IPS DF 6.9 (cell line): ENCODE measurements around the gene KHDRBS2.

Experiments
- DNase-seq: peaks from one replicate; pipeline ENCODE4 v3.0.0-alpha.2; 2013; ENCODE audit warnings: low read depth, low spot score
- H3K27ac ChIP-seq: one replicate; pipeline ENCODE4 v1.5.1; 2013; ENCODE audit warnings: low read length, control low read depth
- H3K27me3 ChIP-seq: 2 replicates; pipeline ENCODE4 v1.6.1; 2013; ENCODE audit warnings: mild to moderate bottlenecking, low read length; ENCODE audit not compliant: control insufficient read depth, insufficient read depth
- H3K36me3 ChIP-seq: 2 replicates; pipeline ENCODE4 v1.6.1; 2013; ENCODE audit warnings: low read length; ENCODE audit not compliant: control insufficient read depth, insufficient read depth
- H3K4me1 ChIP-seq: 2 replicates; pipeline ENCODE4 v1.6.1; 2013; ENCODE audit warnings: low read length; ENCODE audit not compliant: control insufficient read depth, insufficient read depth
- H3K4me3 ChIP-seq: 2 replicates; pipeline ENCODE4 v1.5.1; 2013; ENCODE audit warnings: mild to moderate bottlenecking, low read length
- H3K9me3 ChIP-seq: 2 replicates; pipeline ENCODE4 v1.6.1; 2013; ENCODE audit warnings: low read length, inconsistent platforms; ENCODE audit not compliant: control insufficient read depth, insufficient read depth
- WGBS: extraction: QIAGEN DNeasy Blood & Tissue Kit; methylation state at CpG from one replicate; pipeline ENCODE4 v1.1.7; 2013; ENCODE audit warnings: mixed read lengths, missing lambda C conversion rate; ENCODE audit not compliant: insufficient read length, insufficient coverage; 5-methylcytosine and 5-hydroxymethylcytosine counted together

KHDRBS2 gene

DNA sequence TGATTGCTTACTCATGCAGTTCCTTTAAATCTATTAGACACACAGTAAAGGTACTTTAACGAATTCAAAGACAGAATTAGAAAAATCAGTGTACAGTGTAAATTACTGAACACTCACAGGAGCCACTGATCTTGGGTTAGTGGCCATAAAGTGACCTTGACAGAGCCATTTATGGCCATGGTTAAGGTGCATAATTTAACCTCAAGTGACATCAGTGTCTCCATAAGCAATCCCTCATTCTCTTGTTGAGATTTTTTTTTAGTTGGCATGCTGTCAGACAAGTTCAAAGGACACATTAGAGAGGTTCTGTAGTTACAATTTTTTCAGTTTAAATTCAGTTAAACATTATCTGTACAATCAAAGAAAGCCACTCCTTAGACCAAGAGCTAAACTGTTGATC, 334.4 kb downstream of the KHDRBS2 start:
- Histone ChIP-seq H3K36me3 (no peaks in the 10 kb centered on the region), H3K27ac (no peak overlapping the region), H3K27me3 (no peaks in the 10 kb centered on the region), H3K9me3 (no peaks in the 10 kb centered on the region), H3K4me3 (no peak overlapping the region), H3K4me1 (no peaks in the 10 kb centered on the region)
- WGBS: no CpG with 5 or more reads among the region's 1 CpG
- DNase-seq: no peak

DNA sequence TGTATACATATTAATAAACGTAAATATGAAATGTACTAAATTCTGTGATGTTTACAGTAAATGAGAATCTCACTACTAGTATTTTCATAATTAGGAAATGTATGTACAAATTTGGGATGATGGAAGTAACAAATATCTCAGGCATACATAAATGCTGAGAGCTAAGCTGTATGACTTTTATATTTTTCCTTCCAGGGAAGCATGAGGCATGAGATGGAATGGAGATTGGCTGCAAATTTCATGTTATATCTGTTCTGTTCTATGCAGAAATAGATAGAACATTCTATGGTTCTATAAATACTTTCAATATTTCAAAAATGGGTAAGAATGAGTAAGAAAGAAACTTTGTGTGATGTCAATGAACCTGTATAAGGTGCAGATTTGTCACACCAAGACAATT, 335.2 kb downstream of the KHDRBS2 start:
- H3K36me3 ChIP-seq: no peaks in the 10 kb centered on the region
- no peaks in the 10 kb centered on the region for H3K27me3 ChIP-seq
- no peaks in the 10 kb centered on the region for H3K9me3 ChIP-seq
- no peak overlapping the region for H3K27ac ChIP-seq
- no CpG with 5 or more reads among the region's 1 CpG for WGBS
- H3K4me3 ChIP-seq: no peak overlapping the region
- no peak for DNase-seq
- H3K4me1 ChIP-seq: no peaks in the 10 kb centered on the region

DNA sequence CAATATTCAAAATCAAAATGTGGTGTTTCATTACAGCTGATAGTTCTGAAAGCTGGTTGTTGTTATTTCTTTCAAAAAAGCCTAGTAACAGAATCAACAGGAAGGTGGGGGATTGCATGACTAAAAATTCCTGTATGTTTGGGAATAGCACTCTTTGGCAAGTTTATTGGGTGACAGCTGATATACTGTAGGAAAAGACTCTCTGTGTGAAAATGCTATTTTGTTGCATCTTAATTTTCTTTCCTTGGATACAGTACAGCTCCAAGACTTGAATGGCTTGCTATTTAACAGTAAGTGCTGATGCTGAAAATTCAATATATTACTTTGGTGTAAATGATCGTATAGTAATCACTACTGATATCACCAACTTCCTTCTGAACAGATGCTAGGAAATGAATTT, 336.1 kb downstream of the KHDRBS2 start:
- Histone ChIP-seq H3K4me3 (no peak overlapping the region), H3K4me1 (no peaks in the 10 kb centered on the region), H3K36me3 (no peaks in the 10 kb centered on the region), H3K9me3 (no peaks in the 10 kb centered on the region), H3K27ac (no peak overlapping the region), H3K27me3 (no peaks in the 10 kb centered on the region)
- WGBS: no CpG with 5 or more reads among the region's 1 CpG
- DNase-seq: no peak

DNA sequence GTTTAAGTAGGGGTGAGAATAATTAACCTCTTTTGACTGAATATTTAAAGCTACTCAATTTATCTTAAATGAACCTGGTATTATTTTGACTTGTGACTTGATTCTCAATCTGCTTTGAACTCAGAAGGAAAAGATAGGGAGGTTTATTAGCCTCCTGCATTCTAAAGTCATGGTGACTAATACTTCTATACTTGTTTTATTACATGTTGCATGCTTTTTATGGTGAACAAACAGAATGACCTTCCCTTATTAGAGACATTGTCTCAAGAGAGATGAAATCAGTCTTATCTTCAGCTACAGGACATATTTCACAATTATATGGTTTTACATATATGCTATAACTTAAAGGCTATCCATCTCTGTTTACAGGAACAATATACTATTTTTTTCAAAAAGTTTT, 336.9 kb downstream of the KHDRBS2 start:
- DNase-seq: no peak
- Histone ChIP-seq H3K36me3 (no peaks in the 10 kb centered on the region), H3K27ac (no peak overlapping the region)

GRCh38 chr6:61947311-61947947, 338.6 kb downstream of the KHDRBS2 start:
- Histone ChIP-seq H3K27ac (no peak overlapping the region), H3K4me3 (no peak overlapping the region), H3K36me3 (no peaks in the 10 kb centered on the region), H3K4me1 (no peaks in the 10 kb centered on the region), H3K27me3 (no peaks in the 10 kb centered on the region), H3K9me3 (no peaks in the 10 kb centered on the region)
- no peak for DNase-seq

More for the DNA sequence above, 336.9 kb downstream of the KHDRBS2 start:
- H3K4me3 ChIP-seq: no peak overlapping the region
- H3K9me3 ChIP-seq: no peaks in the 10 kb centered on the region
- no peaks in the 10 kb centered on the region for H3K4me1 ChIP-seq
- no peaks in the 10 kb centered on the region for H3K27me3 ChIP-seq

DNA sequence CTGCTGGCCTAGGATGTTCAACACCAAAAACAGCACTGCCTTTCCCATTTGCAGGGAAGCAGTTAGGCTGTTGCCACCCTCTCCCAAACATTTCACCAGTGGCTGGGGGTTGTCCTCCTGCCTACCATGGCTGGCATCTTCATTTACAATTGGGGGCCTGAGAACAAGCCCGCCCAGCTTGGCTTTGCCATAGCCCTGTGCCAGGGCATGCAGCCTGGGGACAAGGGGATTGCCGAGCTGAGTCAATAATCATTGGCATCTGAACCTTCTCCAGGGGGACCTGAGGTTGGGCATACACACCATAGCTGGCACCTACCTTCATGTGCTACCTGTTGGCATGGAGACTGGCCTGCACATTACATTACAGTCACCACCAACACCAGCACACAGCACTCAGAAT, 345.1 kb downstream of the KHDRBS2 start:
- DNase-seq: no peak
- no CpG with 5 or more reads among the region's 2 CpGs for WGBS

DNA sequence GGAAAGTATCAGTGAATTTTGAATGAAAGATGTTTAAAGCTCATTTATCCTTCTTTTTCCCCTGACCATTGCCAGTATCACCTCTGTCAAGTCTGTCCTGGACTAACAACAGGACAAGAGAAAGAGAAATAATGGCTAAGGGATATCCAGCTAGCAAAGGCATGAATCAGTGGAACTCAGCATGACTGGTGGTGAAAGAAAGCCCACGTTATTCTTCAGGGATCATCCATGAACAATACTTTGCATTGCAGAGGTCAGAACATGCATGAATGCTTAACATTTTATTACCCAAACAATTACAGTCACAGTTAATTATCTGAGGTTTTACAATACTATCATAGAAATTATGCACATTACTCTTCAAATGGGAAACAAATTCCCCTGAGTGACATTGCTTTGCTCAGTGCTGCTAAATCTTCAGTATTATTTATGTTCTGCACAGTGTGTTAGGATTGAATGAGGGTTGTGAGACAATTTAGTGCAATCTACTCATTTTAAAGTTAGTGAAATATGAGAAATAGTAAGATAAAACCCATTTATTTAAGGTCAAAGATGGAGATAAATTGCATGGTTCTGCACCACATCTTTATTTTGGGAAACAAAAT, 350.7 kb downstream of the KHDRBS2 start:
- DNase-seq: no peak
- no CpG with 5 or more reads among the region's 1 CpG for WGBS
- Histone ChIP-seq H3K27ac (no peak overlapping the region), H3K27me3 (no peaks in the 10 kb centered on the region), H3K4me1 (no peaks in the 10 kb centered on the region), H3K9me3 (no peaks in the 10 kb centered on the region), H3K4me3 (no peak overlapping the region), H3K36me3 (no peaks in the 10 kb centered on the region)

More for the DNA sequence above, 345.1 kb downstream of the KHDRBS2 start:
- Histone ChIP-seq H3K27ac (no peak overlapping the region), H3K4me1 (no peaks in the 10 kb centered on the region), H3K4me3 (no peak overlapping the region), H3K9me3 (no peaks in the 10 kb centered on the region), H3K27me3 (no peaks in the 10 kb centered on the region), H3K36me3 (no peaks in the 10 kb centered on the region)

- Histone ChIP-seq H3K4me3 (no peak overlapping the region), H3K4me1 (no peaks in the 10 kb centered on the region), H3K27me3 (no peaks in the 10 kb centered on the region), H3K9me3 (no peaks in the 10 kb centered on the region), H3K36me3 (no peaks in the 10 kb centered on the region), H3K27ac (no peak overlapping the region)
- no peak for DNase-seq
- WGBS: no CpG with 5 or more reads among the region's 2 CpGs
Observed at GRCh38 chr6:61909486-61909885, 376.5 kb downstream of the KHDRBS2 start.

DNA sequence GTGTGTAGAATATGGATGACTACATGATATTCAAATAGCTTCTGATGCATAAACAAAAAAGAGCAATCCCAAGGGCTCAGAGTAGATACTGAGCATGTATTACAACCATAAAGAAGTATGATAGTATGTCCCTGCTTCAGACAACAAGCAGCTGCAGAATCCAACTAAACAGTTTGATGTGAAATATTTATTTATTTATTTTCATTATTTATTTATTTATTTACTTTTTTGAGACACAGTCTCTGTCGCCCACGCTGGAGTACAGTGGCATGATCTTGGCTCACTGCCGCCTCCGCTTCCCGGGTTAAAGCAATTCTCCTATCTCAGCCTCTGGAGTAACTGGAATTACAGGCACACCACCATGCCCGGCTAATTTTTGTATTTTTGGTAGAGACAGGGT, 384.3 kb downstream of the KHDRBS2 start:
- no peak overlapping the region for H3K27ac ChIP-seq
- no peak overlapping the region for H3K4me3 ChIP-seq
- no peaks in the 10 kb centered on the region for H3K9me3 ChIP-seq
- no peaks in the 10 kb centered on the region for H3K36me3 ChIP-seq
- no peaks in the 10 kb centered on the region for H3K27me3 ChIP-seq
- no peaks in the 10 kb centered on the region for H3K4me1 ChIP-seq
- no CpG with 5 or more reads among the region's 6 CpGs for WGBS
- DNase-seq: no peak

- H3K9me3 ChIP-seq: no peaks in the 10 kb centered on the region
- no peak overlapping the region for H3K4me3 ChIP-seq
- H3K36me3 ChIP-seq: no peaks in the 10 kb centered on the region
- 100% methylated on average over 2 of the region's 9 CpGs for WGBS
- DNase-seq: no peak
- no peaks in the 10 kb centered on the region for H3K27me3 ChIP-seq
- no peaks in the 10 kb centered on the region for H3K4me1 ChIP-seq
- H3K27ac ChIP-seq: no peak overlapping the region
Observed at GRCh38 chr6:61894536-61894935, 391.5 kb downstream of the KHDRBS2 start.

GRCh38 chr6:61887423-61887822, 398.6 kb downstream of the KHDRBS2 start:
- H3K4me1 ChIP-seq: no peaks in the 10 kb centered on the region; the same call in 1 of the 2 replicates
- no peak overlapping the region for H3K27ac ChIP-seq
- no peak for DNase-seq
- H3K36me3 ChIP-seq: no peaks in the 10 kb centered on the region
- no CpG with 5 or more reads among the region's 1 CpG for WGBS
- no peak overlapping the region for H3K4me3 ChIP-seq
- H3K9me3 ChIP-seq: no peaks in the 10 kb centered on the region
- H3K27me3 ChIP-seq: no peaks in the 10 kb centered on the region
